Gastrocnemius medialis (tissue), 4 donors: ENCODE results near the gene MYOM3.

Source experiments
- CTCF ChIP-seq, 5 experiments: fragments of 450-650 bp in 3 of 5; fragments of 200-600 bp in 2 of 5; sonication (generic) in 2 of 5; IDR thresholded peaks in 4 of 5; conservative IDR thresholded peaks in 1 of 5; 1 replicate in 4 of 5; 2 replicates in 1 of 5; pipeline ENCODE4 v1.5.1; 2016 to 2019; ENCODE audit warnings: antibody characterized with exemption in 5 of 5, mild to moderate bottlenecking in 3 of 5, moderate library complexity in 3 of 5
- POLR2A ChIP-seq, 2 donors: fragments of 450-650 bp; IDR thresholded peaks; one replicate each; pipeline ENCODE4 v1.6.1; 2017; ENCODE audit warnings: antibody characterized with exemption in 2 of 2, mild to moderate bottlenecking in 2 of 2, moderate library complexity in 2 of 2

GRCh38 chr1:24102961-24103360, 9.0 kb downstream of the MYOM3 start:
- TF ChIP-seq CTCF (IDR thresholded peaks at IDR 0.05 in 4 of 5, conservative IDR thresholded peaks at IDR 0.05 in 1 of 5) (no peak), POLR2A (IDR thresholded peaks at IDR 0.05) (no peak)
